SK-N-MC (cell line): ENCODE results near the gene DIO3.

Experiments
- EZH2 ChIP-seq: fragments of 200-600 bp; sonication (generic); IDR thresholded peaks from one replicate; pipeline ENCODE4 v1.6.1; 2017; ENCODE audit warnings: antibody characterized with exemption
- FOXP2 ChIP-seq: optimal IDR thresholded peaks from 2 replicates; pipeline ENCODE3; 2011; ENCODE audit warnings: mild to moderate bottlenecking, moderate library complexity; ENCODE audit not compliant: insufficient read depth; ENCODE audit errors: extremely low read length, control extremely low read depth
- POLR2AphosphoS5 ChIP-seq: IDR thresholded peaks from 2 replicates; pipeline ENCODE4 v1.6.1; 2012; ENCODE audit warnings: mild to moderate bottlenecking, low read depth, low read length, borderline replicate concordance

- no peak for TF ChIP-seq POLR2AphosphoS5
- TF ChIP-seq EZH2: no peak
- TF ChIP-seq FOXP2: no peak
Observed at GRCh38 chr14:101563352-101563653, 2.0 kb downstream of the DIO3 start.
